Stimulated activated CD4-positive, alpha-beta T cell treated with anti-CD3 and anti-CD28 coated beads, Interleukin-15, amount 100 ng/mL, for 1 hour (primary cell): Measurements from ENCODE around the gene PDE11A.

Experiments
- DNase-seq, 2 donors: peaks; one replicate each; pipeline ENCODE4 v3.0.0-alpha.2; 2020; ENCODE audit warnings: low read depth in 1 of 2, low spot score in 1 of 2

PDE11A gene

DNA sequence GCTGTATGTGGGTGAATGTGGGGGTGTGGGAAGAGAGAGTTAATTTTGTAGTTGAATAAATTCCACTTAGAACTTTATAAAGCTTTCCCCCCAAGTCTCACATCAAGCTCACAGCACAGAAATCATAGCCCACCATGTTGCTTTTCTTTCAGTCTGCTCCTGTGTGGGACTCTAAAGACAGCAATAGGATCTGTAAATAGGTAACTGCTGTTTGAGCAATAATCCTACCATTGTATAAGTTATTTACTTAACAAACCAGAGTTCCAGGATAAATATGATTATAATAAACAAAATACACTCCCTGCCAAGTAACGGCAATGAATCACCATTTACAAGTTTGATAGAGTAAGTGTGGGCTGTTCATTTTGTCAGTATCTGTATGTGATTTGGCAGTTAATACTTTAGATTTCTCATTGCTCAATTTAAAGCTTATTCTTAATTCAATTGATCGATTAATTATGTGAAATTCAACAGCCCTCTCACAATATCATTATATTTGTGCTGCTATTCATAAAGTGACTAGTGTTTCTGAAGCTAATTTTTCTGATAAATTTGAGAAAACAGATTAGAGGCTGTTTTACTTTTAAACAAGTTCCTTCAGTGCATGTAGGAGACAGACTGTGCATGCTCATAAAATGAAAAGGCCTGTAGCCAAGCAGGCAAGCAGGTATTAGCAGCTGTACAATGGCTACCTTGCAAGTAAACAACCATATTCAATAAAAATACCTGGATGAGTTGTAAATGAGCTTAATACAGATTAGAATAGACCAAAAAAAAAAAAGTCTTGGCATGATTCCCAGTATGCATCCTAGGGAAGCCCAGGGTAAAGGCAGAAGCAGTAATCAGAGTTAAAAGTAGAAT, 142.7 kb downstream of the PDE11A start:
- DNase-seq = no peak

DNA sequence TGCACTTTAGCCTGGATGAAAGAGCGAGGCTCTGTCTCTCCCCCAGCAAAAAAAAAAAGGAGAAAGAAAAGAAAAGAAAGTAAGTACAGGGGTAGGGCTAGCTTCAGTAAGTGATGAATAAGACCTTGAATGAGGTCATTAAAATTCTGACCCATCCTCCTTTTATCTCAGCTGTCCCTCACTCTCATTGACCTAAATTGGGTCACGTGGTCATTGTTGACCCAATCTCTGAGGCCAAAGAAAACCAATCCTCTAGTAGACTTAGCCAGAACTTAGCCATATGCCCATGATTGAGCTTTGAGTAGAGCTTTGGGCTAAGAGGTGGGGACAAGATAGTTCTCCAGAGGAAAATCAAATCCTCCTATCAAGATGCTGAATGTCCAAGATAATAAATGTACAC, 149.3 kb downstream of the PDE11A start:
- no peak for DNase-seq

DNA sequence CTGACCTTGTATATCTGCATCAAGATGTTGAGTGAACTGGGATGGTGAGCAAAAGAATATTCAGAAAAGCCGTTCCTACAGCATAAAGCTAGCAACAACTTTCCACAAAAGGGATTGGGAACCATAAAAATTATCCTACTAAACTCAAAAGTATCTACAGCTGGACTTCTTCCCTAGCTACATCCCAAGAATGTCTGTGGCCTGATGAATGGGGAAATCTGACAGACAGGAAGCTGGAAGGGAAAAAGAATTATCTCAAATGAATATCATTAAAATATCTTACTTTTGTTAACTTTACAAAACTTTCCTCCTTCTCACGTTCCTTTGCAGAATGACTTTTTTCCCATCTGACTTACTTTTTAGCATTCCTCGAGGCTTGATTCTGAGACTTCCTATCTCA, 150.9 kb downstream of the PDE11A start:
- DNase-seq = no peak

DNA sequence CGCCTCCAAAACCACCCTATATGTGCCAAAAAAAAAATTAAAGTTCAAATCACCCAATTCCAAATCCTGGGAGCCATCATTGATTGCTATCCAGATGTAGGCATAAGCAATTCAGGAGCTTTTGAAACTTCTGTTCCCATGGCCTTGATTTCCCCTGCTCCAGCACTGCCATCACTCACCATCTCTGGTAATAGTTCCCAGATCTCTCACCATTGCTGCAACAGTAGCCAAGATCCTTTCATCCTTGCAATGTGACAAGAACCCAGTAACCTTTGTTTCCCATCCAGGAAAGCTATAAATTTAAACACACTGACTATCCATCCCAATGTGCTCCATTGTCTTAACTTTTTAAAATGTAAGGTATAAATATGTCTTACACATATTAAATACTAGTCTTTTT, 155.4 kb downstream of the PDE11A start:
- no peak for DNase-seq

DNA sequence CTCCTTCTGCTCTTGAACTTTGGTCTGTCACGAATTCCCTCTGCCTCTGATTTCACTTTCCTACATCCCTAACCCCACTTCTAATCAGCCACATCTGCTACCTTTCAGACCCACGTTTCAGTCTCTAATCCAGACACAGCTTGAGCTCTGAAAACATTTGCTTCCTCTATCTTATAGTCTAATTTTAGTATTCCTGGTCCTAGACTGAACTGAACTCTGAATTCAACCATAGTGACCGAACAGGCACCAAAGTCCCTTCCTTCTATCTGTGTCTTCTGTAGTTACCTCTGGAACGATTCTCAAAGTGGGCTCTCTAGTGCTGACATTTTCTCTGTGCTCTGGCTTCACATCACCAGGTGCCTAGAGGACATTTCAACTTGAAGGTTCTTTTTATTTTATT, 156.2 kb downstream of the PDE11A start:
- no peak for DNase-seq

DNA sequence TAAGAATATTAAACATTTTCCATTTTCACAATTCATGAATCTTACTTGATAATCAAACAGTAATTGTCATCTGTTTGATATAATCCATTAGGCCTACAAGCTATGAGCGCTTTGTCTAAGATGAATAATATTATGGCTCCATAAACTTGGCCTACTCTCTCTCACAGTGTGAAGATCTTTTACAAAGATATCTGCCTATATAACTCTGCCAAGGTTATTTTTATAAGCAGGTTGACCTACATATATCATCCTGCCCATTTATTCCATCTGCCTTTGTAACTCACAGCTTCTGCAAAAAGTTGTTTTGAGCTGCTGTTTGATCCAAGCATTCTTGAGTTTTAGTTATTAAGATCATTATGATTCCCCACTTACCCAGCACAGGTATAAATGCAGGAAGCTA, 158.3 kb downstream of the PDE11A start:
- DNase-seq = no peak

DNA sequence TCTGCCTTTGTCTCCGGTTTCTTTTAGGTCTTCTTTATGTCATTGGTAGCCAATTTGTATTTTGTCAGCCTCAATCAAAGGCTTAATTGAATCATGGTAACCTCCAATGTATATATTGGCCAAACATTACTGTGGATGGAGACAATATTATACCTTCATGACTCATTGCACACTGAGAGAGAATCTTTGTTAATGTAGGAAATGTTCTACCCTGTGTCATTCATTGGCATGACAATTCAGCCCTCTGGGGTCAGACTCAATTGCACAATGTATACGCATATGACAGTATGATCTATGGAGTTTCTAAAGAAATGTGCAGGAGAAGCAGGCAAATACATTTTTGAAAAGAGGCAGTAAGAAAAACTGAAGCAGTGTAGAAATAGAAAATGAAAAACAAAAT, 162.6 kb downstream of the PDE11A start:
- no peak for DNase-seq

DNA sequence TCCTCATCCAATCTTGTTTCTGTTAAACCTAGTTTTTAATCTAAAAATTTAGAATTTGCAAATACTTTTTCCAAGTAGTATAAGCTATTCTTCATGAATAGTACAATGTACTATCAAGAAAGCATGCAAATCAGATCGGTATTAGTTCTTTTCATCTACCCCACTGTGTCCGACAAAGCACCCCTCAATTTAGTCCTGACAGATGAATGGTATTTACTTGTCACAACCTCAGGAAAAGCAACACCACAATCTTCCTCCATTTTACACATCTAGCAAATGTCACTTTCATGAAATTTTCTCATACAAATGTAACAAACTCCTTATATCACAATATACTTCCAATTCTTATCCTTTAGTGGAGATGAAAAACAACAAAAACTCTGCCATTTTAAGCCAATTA, 163.8 kb downstream of the PDE11A start:
- no peak for DNase-seq

DNA sequence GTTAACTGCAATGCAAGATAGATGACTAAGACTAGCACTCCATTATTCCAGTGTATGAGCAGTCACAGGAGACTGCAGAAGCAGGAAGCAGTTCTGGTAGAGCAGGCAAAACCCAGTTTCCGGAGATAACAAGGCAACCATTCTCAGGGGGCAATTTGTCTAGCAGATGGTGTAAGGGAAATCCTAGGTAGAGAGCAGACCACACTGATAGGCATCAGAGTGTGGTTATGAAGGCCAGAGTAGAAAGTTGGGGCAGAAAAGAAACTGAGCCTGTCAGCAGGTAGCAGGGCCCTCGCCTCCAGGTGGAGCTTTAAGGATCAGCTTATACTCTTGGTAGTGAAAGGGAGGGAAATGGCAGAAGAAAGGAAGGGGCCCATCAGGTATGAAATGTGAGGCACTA, 164.4 kb downstream of the PDE11A start:
- no peak for DNase-seq

DNA sequence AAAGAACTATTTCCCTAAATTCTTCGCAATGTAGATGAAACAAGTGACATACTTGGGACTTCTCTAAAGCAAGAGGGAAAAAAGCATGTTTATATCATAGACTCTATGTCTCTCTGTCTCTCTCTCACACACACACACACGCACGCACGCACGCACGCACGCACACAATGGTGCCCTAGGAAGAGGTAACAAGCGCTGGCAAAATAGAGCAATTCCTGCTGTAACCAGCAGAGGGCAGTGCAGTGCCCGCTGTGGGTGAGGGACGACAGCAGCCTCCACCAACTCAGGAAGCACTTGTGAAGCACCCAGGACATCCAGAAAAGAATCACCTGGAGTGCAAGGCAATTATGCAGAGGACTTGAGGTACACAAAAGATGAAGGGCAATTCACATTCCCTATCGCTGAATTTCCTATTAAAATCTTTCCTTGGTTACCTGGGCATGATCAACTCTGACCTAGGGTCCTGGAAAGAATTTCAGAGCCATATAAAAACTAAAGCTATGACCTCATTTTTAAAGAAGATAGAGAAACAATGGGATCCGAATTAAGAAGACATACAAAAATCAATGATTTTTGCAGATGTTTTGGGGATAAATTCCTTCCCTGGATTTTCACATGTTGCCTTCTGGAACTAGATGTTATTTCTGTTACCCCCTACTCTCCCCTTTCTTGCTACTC, 166.4 kb downstream of the PDE11A start:
- peak; percentile 4 to 26 for DNase-seq

DNA sequence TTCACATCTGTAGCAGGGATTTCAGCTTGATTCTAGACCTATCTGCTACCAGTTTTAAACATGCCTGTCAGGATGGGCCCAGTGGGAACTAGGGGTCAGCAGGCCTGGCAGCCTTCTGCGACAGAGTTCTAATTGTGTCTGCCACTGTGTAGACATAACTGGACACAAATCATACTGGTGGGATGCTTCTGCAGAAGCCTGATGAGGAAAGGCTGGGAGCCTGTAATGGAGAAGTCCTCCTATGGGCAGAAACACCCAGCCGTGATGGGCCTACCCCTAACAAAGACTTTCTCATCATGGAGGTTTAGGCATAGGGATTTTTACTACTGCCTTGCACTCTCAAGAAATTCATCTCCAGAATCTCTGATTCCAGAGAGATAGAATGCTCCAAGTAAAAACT, 166.9 kb downstream of the PDE11A start:
- no peak for DNase-seq

DNA sequence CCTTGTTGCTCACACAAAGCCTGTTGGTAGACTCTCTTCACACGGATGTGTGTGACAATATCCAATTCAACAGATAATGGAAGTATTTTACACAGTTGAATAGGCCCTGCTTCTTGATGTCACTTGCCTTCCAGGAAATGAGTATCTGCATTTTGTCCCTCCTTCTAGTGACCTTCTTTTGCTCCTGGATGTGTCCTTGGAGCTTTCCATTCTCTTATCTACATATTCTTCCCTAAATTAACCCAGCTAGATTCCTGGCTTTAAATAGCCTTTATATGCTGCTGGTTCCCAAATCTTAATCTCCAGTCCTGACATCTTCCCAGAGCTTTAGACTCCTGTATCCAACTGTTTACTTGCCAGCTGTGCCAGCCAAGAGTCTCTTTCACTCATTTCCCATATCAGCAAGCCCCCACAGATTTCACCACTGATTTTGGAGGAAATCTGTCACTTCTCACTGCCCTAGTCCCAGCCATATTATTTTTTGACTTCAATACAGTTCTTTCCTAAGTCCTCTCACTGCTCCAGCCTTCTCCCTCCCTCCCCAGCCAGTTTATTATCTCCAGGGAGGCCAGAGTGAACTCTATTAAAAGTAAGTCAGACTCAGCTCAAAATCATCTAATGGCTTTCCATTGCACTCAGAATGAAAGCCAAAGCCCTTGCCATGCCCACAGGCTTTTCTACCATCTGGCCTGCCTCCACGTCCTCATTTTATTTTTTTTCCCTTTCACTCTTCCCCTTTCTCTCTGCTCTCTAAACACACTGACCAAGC, 170.0 kb downstream of the PDE11A start:
- no peak for DNase-seq

DNA sequence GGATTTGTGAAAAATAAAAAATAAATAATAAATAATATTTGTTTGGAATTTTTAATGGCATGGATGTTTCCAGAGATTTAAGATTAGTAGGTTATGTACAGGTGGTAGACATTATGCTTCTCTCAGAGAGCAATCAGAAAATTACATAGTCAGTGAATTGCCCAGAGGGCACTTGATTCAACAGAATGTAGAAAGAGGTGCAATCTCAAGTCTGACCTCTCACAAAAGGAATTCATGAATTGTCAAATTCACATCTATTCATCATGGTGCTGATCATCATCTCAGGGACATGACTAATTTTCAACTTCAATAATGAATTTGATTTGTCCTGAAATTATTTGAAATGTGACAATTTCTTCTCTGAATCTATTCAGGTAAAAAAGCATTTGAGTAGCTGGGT, 172.5 kb downstream of the PDE11A start:
- DNase-seq = no peak

DNA sequence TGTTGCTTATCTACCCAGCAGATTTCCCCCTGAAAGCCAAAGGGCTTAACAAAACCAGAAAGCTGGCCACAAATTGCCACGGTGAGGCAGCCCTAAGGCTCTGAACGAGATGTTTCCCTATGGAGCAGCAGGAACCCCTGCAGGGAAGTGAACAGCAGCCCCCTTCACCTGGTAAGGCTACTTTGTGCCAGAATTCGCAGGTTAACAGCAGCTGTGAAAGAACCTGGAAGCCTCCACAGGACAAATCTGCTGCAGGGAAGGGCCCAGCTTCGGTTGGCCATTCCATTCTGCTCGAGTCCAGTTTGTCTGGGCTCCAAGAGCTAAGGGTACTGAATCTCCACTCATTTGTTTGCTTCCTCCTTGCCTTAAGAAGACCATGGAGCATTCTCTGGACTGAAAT, 175.3 kb downstream of the PDE11A start:
- no peak for DNase-seq

DNA sequence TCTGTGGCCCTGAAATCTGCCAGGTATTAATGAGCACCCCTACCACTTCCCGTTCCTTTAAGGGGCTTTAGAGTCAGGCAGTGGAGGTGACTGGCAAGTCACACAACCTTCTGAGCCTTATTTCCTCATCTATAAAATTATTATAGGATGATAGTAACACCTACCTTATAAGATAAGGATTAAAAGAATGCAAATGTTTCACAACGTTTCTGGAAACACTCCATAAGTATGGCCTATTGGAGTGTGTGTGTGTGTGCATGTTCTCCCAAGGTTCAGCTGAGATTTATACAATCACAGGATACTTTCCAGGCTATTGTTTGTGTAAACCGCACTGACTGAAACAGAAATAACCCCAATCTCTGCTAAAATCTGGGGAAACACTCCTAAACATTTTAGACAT, 176.0 kb downstream of the PDE11A start:
- DNase-seq = no peak

DNA sequence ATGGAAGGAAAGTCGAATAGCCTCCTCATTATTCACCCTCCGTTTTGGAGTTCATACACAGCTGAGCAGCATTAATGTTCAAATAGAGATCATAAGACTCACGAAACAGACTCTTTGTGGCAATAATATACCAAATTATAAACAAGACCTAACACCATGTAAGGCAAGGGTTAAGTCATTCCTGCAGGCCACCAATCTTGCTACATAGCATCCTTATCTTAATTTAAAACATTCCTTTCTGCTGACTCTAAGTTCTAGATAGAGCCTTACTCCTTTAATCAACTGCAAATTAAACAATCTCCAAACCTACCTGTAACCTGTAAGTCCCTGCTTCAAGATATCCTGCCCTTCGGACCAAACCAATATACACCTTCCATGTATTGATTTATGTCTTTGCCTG, 178.0 kb downstream of the PDE11A start:
- no peak for DNase-seq

DNA sequence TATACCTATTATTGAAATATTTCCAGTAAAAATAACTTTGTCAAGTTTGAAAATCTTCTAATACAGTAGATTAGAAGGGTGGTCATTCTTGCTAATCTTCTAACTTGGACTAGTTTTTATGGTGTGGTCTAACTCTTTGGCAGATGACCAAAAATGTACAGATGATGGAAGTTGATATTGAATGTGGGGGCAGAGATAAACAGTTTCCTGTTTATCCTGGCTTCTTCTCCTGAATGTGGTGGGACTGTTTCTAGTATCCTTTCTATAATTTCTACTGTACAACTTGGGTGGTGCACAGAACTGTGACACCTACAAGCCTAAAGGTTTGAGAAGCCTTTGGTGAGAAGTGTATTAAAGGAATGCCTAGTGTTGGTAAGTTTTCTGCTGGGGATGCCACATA, 178.7 kb downstream of the PDE11A start:
- no peak for DNase-seq

DNA sequence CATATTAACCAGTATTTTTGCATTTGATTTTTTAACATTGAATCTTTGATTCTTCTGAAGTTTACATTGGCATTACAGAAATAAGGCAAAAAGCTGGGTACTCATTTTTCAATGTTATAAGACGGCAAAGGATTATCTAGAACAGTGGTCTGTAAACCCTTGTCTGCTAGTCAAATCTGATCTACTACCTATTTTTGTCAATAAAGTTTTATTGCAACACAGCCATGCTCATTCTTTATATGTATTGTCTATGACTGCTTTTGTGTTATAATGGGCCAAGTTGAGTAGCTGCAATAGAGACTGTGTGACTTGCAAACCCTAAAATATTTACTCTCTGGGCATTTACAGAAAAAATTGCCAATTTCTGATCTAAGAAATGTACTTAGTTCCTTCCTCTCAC, 181.0 kb downstream of the PDE11A start:
- no peak for DNase-seq

DNA sequence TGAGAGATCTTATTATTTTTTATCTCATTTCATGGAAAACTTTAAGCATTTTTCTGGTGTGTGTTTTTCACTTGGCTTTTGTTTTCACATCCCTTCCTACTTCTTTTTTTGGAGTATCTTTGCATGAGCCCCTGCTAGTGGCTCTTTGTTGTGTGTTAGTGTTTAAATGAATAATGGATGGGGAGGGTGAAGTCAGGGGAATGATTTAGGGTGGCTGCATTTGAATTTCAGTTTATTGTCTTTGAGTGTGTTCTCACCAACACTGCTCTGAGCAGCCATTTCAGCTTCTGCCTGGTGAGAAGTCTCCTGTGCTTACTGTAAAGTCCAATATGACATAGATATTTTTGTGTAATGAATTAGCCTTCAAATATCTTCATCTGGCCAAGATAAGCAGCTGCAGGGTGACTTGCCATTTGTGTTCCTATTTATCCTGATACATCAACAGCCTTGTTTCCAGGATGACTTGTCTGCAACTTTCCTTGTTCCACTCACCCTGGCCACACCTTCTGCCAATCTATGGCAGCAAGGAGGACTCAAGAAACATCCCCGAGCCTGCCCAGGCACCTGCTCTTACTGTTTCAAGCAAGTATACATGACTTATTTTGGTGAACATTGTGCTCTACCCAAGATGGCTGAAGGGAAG, 182.6 kb downstream of the PDE11A start:
- no peak for DNase-seq

DNA sequence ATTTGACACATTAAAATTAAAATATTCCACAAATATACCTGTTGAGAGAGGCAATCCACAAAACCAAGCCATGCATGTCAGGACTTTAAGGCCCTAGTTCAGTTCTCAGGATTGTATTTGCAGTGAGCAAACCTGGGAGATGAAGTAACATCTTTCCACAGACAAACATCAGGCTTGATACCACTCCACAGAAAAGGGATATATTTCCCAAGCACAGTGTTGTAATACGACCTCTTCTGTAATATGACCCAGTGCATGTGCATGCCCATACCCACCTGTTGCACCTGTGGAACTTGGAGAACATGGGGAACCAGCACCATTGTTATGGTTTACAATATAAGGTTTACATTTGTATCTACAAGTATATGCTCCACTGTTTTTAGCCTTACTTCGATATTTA, 184.0 kb downstream of the PDE11A start:
- DNase-seq = no peak

DNA sequence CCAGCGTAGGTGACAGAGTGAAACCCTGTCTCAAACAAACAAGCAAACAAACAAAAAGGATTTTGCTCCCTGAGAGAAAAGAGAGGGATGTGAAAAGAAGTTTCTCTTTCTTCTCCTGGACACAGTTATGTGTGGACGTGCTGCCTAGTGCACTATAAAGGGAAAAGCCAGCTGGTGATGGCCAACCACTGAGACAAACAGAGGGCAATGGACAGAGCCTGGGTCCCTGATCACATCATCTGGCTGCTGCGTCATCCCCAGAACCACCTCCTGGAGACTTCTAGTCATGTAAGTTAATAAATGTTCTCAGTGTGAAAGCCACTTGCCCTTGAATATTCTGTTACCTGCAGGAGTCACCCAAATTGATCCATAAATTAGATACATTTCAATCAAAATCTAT, 184.9 kb downstream of the PDE11A start:
- no peak for DNase-seq

DNA sequence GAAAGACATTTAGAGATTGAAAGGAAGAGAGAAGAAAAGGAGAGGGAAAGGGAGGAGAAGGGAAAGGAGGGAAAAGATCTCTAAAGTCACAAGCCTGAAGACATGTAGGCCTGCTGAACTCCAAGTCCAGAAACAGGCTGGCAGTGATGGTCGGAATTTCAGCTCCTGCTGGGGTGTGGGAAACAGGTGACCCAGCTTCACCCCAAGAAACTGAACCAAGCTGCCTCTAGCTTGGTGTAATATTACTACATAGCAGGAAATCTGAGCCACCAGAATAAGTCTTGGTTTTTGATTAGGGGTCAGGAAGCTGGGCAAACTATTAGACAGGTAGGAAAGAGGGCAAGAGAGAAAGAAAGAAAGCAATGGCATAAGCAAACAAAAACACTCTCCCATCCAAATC, 185.8 kb downstream of the PDE11A start:
- DNase-seq = no peak
